H9 (cell line): ENCODE results near the gene TREML4. TPM values are rescaled to one million over a fixed set of nuclear protein-coding genes. Genes with fewer than 3 reads are reported as not detected.

Experiments
- DNase-seq: peaks from one replicate; pipeline ENCODE4 v3.0.0-alpha.2; 2017
- H2AFZ ChIP-seq: one replicate; pipeline ENCODE4 v1.6.1; 2013; ENCODE audit warnings: mild to moderate bottlenecking, low read length, control low read depth, moderate library complexity
- H2AK5ac ChIP-seq: 2 replicates; pipeline ENCODE4 v1.6.1; 2013; ENCODE audit warnings: low read length, control low read depth, mixed read lengths; ENCODE audit not compliant: insufficient read length
- H2BK120ac ChIP-seq: one replicate; pipeline ENCODE4 v1.6.1; 2013; ENCODE audit warnings: low read depth, mild to moderate bottlenecking, low read length, control low read depth, inconsistent platforms; ENCODE audit not compliant: poor library complexity, severe bottlenecking
- H2BK12ac ChIP-seq: 2 replicates; pipeline ENCODE4 v1.6.1; 2013; ENCODE audit warnings: low read length, control low read depth, mixed read lengths, low read depth; ENCODE audit not compliant: insufficient read length
- H2BK15ac ChIP-seq: 2 replicates; pipeline ENCODE4 v1.6.1; 2013; ENCODE audit warnings: low read depth, low read length, control low read depth
- H2BK20ac ChIP-seq: one replicate; pipeline ENCODE4 v1.6.1; 2013; ENCODE audit warnings: low read depth, mild to moderate bottlenecking, low read length, control low read depth, inconsistent platforms; ENCODE audit not compliant: poor library complexity, severe bottlenecking
- H2BK5ac ChIP-seq: 2 replicates; pipeline ENCODE4 v1.6.1; 2013; ENCODE audit warnings: low read length, control low read depth, mixed read lengths; ENCODE audit not compliant: insufficient read length
- H3K14ac ChIP-seq: 2 replicates; pipeline ENCODE4 v1.6.1; 2013; ENCODE audit warnings: low read length, control low read depth; ENCODE audit not compliant: insufficient read depth
- H3K18ac ChIP-seq: 2 replicates; pipeline ENCODE4 v1.6.1; 2013; ENCODE audit warnings: low read depth, mild to moderate bottlenecking, mixed read lengths, low read length, control low read depth; ENCODE audit not compliant: insufficient read length
- H3K23ac ChIP-seq: 2 replicates; pipeline ENCODE4 v1.6.1; 2013; ENCODE audit warnings: low read length, control low read depth, mixed read lengths, low read depth; ENCODE audit not compliant: insufficient read length
- H3K23me2 ChIP-seq: 2 replicates; pipeline ENCODE4 v1.6.1; 2013; ENCODE audit warnings: low read depth, mild to moderate bottlenecking, mixed read lengths, low read length, control low read depth; ENCODE audit not compliant: insufficient read length, poor library complexity, severe bottlenecking
- H3K27ac ChIP-seq: 2 replicates; pipeline ENCODE4 v1.5.1; 2013; ENCODE audit warnings: low read length, control low read depth, mixed read lengths, low read depth; ENCODE audit not compliant: insufficient read length
- H3K27me3 ChIP-seq: 2 replicates; pipeline ENCODE4 v1.6.1; 2013; ENCODE audit warnings: low read length, control low read depth, inconsistent platforms; ENCODE audit not compliant: insufficient read depth
- H3K4ac ChIP-seq: 2 replicates; pipeline ENCODE4 v1.6.1; 2013; ENCODE audit warnings: low read depth, mild to moderate bottlenecking, control low read depth, inconsistent platforms, low read length, moderate library complexity
- H3K4me1 ChIP-seq: 2 replicates; pipeline ENCODE4 v1.6.1; 2013; ENCODE audit warnings: low read length, control low read depth, inconsistent platforms; ENCODE audit not compliant: insufficient read depth
- H3K4me2 ChIP-seq: 2 replicates; pipeline ENCODE4 v1.6.1; 2013; ENCODE audit warnings: low read length, control low read depth, mixed read lengths; ENCODE audit not compliant: insufficient read length, insufficient read depth
- H3K56ac ChIP-seq: 2 replicates; pipeline ENCODE4 v1.6.1; 2013; ENCODE audit warnings: low read depth, mild to moderate bottlenecking, mixed read lengths, low read length, control low read depth; ENCODE audit not compliant: insufficient read length
- H3K79me1 ChIP-seq: 2 replicates; pipeline ENCODE4 v1.6.1; 2013; ENCODE audit warnings: low read depth, mild to moderate bottlenecking, moderate library complexity, low read length, control low read depth, inconsistent platforms; ENCODE audit not compliant: insufficient read depth, poor library complexity, severe bottlenecking
- H3K79me2 ChIP-seq: 2 replicates; pipeline ENCODE4 v1.6.1; 2013; ENCODE audit warnings: low read length, control low read depth, inconsistent platforms; ENCODE audit not compliant: insufficient read depth
- H3K9ac ChIP-seq: 2 replicates; pipeline ENCODE4 v1.6.1; 2013; ENCODE audit warnings: low read length, control low read depth, mixed read lengths; ENCODE audit not compliant: insufficient read length; ENCODE audit errors: extremely low read depth
- H3K9me3 ChIP-seq: one replicate; pipeline ENCODE4 v1.6.1; 2013; ENCODE audit warnings: low read depth, low read length, inconsistent platforms; ENCODE audit not compliant: control insufficient read depth
- H3T11ph ChIP-seq: one replicate; pipeline ENCODE4 v1.6.1; 2013; ENCODE audit warnings: mild to moderate bottlenecking, low read length, control low read depth, inconsistent platforms
- H4K20me1 ChIP-seq: one replicate; pipeline ENCODE4 v1.6.1; 2013; ENCODE audit not compliant: control insufficient read depth, insufficient read length, insufficient read depth
- H4K5ac ChIP-seq: 2 replicates; pipeline ENCODE4 v1.6.1; 2013; ENCODE audit warnings: low read depth, mild to moderate bottlenecking, mixed read lengths, low read length, control low read depth; ENCODE audit not compliant: insufficient read length
- H4K8ac ChIP-seq: replicated peaks from 2 replicates; pipeline ENCODE4 v1.6.1; 2013; ENCODE audit warnings: low read length, control low read depth, mixed read lengths, low read depth; ENCODE audit not compliant: insufficient read length
- H4K91ac ChIP-seq: 2 replicates; pipeline ENCODE4 v1.6.1; 2013; ENCODE audit warnings: low read depth, mild to moderate bottlenecking, moderate library complexity, mixed read lengths, low read length, control low read depth; ENCODE audit not compliant: insufficient read length
- H3K27ac Mint-ChIP-seq, 3 experiments: 2 replicates in 2 of 3; 3 replicates in 1 of 3; pipeline ENCODE4 v1.8.0; 2020 to 2021; ENCODE audit warnings: mixed read lengths in 3 of 3, mild to moderate bottlenecking in 1 of 3, moderate library complexity in 1 of 3
- H3K27me3 Mint-ChIP-seq: 2 replicates; pipeline ENCODE4 v1.8.0; 2021; ENCODE audit warnings: low read depth, mild to moderate bottlenecking, moderate library complexity, mixed read lengths
- H3K36me3 Mint-ChIP-seq, 3 experiments: 2 replicates in 2 of 3; 3 replicates in 1 of 3; pipeline ENCODE4 v1.8.0; 2020 to 2021; ENCODE audit warnings: low read depth in 3 of 3, mixed read lengths in 3 of 3; ENCODE audit not compliant: insufficient read depth in 1 of 3
- H3K4me1 Mint-ChIP-seq, 2 experiments: 2 replicates each; pipeline ENCODE4 v1.8.0; 2020; ENCODE audit warnings: mixed read lengths in 2 of 2
- H3K4me3 Mint-ChIP-seq, 2 experiments: 2 replicates in 1 of 2; 3 replicates in 1 of 2; pipeline ENCODE4 v1.8.0; 2020 to 2021; ENCODE audit warnings: mild to moderate bottlenecking in 2 of 2, mixed read lengths in 2 of 2, moderate library complexity in 1 of 2
- H3K9me3 Mint-ChIP-seq, 2 experiments: 2 replicates in 1 of 2; 3 replicates in 1 of 2; pipeline ENCODE4 v1.8.0; 2020; ENCODE audit warnings: mild to moderate bottlenecking in 2 of 2, mixed read lengths in 2 of 2, moderate library complexity in 1 of 2
- CTCF ChIP-seq: fragments of 200-600 bp; sonication (generic); conservative IDR thresholded peaks from 3 replicates; pipeline ENCODE4 v1.8.0; 2021; ENCODE audit warnings: antibody characterized with exemption, mild to moderate bottlenecking
- WGBS: extraction: QIAGEN DNeasy Blood & Tissue Kit; methylation state at CpG from one replicate; pipeline ENCODE4 v1.1.7; 2013; ENCODE audit warnings: missing lambda C conversion rate, low lambda C conversion rate, mixed read lengths; ENCODE audit not compliant: insufficient read length; ENCODE audit errors: extremely low coverage; 5-methylcytosine and 5-hydroxymethylcytosine counted together
- total RNA-seq: library from RNA; stranded (reverse); gene quantifications from 2 replicates; pipeline ENCODE4 v1.2.1, GENCODE V29; 2021

The TREML4 gene
- total RNA-seq, 1 experiment from 2014 or later, result not detected

GRCh38 chr6:41247288-41247865 is 19.2 kb downstream of the TREML4 start:
- no peaks in the 10 kb centered on the region for H3K36me3 Mint-ChIP-seq
- Histone ChIP-seq H2AFZ (no peak overlapping the region), H4K20me1 (no peaks in the 10 kb centered on the region), H3K79me2 (no peaks in the 10 kb centered on the region), H3K23ac (no peak overlapping the region), H3K27me3 (no peaks in the 10 kb centered on the region), H3K4me1 (no peaks in the 10 kb centered on the region), H2BK5ac (no peak overlapping the region), H3K9me3 (no peaks in the 10 kb centered on the region), H3K79me1 (no peaks in the 10 kb centered on the region), H2BK20ac (no peak overlapping the region), H2BK15ac (no peak overlapping the region), H4K5ac (no peak overlapping the region), H3K9ac (no peak overlapping the region), H3K23me2 (no peaks in the 10 kb centered on the region), H3K4me2 (no peak overlapping the region), H3K56ac (no peak overlapping the region), H4K91ac (no peak overlapping the region), H2BK12ac (no peak overlapping the region), H2BK120ac (no peak overlapping the region), H3K27ac (no peak overlapping the region), H3K4ac (no peak overlapping the region), H3K18ac (no peak overlapping the region), H3K14ac (no peak overlapping the region; the same call in 1 of the 2 replicates), H4K8ac (no peak overlapping the region), H2AK5ac (no peak overlapping the region), H3T11ph (no peak overlapping the region)
- H3K4me1 Mint-ChIP-seq, result no peaks in the 10 kb centered on the region
- no peak for DNase-seq
- no peak overlapping the region for H3K27ac Mint-ChIP-seq
- WGBS, result no CpG with 5 or more reads among the region's 9 CpGs
- H3K27me3 Mint-ChIP-seq, result peaks cover 53% of the 10 kb centered on the region
- H3K9me3 Mint-ChIP-seq, result peaks cover 0 to 3% of the 10 kb centered on the region in 2 experiments; a peak in 2 of 5 replicates
- H3K4me3 Mint-ChIP-seq, result no peak overlapping the region
- TF ChIP-seq CTCF, result no peak
